ENCODE measurements around the gene ZNF611. TPM values are rescaled to one million over a fixed set of nuclear protein-coding genes. Genes with fewer than 3 reads are reported as not detected.

The ZNF611 gene
- total and polyA plus RNA-seq, 10 of the 15 experiments (the other 5 are each of a cell fraction or from before 2014, with no cell fraction given): 1.4 to 16.8 (median 7.6) TPM

DNA sequence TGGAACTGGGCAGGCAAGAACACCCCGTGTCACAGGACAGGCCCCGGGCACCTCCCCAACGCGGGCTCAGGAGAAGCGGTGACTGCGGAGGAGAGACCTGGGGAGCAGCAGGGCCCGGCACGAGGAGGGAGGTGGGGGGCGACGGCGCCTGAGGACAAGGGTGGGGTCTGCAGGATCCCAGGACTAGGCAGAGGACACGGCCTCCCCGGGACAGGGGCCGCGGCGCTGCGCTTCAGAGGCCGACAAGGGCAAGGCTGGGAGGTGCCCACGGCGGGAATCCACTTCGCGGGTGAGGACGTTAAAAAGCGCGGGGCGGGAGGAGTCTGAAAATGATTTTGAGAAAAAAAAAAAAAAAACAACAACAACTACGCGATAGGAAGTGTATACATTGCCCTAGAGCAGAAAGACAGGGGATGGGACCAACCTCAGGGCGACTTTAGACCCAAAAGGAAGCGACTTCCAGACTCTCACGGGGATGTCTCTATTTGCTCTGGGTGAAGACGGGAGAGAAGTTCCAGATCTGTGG lies 44.9 kb downstream of the ZNF611 start:
- Histone ChIP-seq H3K9me3 (replicated peaks; ENCODE audit: control insufficient read depth, insufficient read depth, low read length) (peaks cover 3% of the 10 kb centered on the region), H3K4me1 (ENCODE audit: control insufficient read depth, insufficient read depth, low read length) (peaks cover 7% of the 10 kb centered on the region), H3K36me3 (ENCODE audit: control insufficient read depth in 2 of 2, insufficient read depth in 2 of 2, low read length in 1 of 2) (no peaks in the 10 kb centered on the region), H4K20me1 (ENCODE audit: control insufficient read depth, insufficient read depth) (no peaks in the 10 kb centered on the region), H3K4me3 (peak overlapping the region; percentile 90), H3K9ac (ENCODE audit: control insufficient read depth, insufficient read depth, low read length) (peak overlapping the region; percentile 84), H3K4me2 (ENCODE audit: control insufficient read depth, insufficient read depth) (peak overlapping the region; percentile 89), H2AFZ (ENCODE audit: control insufficient read depth, low read depth, low read length) (peak overlapping the region; percentile 99), H3K79me2 (ENCODE audit: control insufficient read depth, insufficient read depth, low read length) (peaks cover 9% of the 10 kb centered on the region), H3K27ac (ENCODE audit: control insufficient read depth, insufficient read depth) (peak overlapping the region; percentile 88), H3K27me3 (replicated peaks in 1 of 2; ENCODE audit: control insufficient read depth in 2 of 2, insufficient read depth in 2 of 2, low read length in 1 of 2) (no peaks in the 10 kb centered on the region)
- SMC1A ChIA-PET (ENCODE audit: uncharacterized antibody, unreplicated experiment): interaction anchor here (1.9 kb wide), 1 partner anchor 16 kb away, joined by 4 read pairs; no protein-coding TSS in a partner anchor
- no peak for FAIRE-seq
- intact Hi-C loops (cut with micrococcal nuclease; ENCODE audit: unreplicated experiment): loop anchor here (5.0 kb wide), 3 partner anchors 42 to 97 kb away; partner anchors contain the start of gene ZNF600
- DNase-seq (ENCODE audit: low read depth, low spot score): no peak
- RAD21 ChIA-PET (ENCODE audit: unreplicated experiment): no interaction called here
- POLR2A ChIA-PET: no interaction called here
- in situ Hi-C loops (cut with MboI): no loop called here
- peak; percentile 37 for ATAC-seq
- CTCF ChIA-PET: interaction anchor here (0.7 kb wide), 1 partner anchor 486 kb away, joined by 3 read pairs; no protein-coding TSS in a partner anchor
- WGBS (ENCODE audit: insufficient coverage, insufficient replicate concordance, low lambda C conversion rate, missing lambda C conversion rate): 0% methylated on average over 19 of the region's 32 CpGs
- BruUV-seq (replicated peaks): no TSS peak
- TF ChIP-seq HDGF (IDR thresholded peaks at IDR 0.05) (no peak), IRF4 (IDR thresholded peaks at IDR 0.05; ENCODE audit: low read depth, low read length) (no peak), PML (IDR thresholded peaks at IDR 0.05; ENCODE audit: low read length) (no peak), CUX1 (IDR thresholded peaks at IDR 0.05; ENCODE audit: insufficient replicate concordance, low read depth, low read length) (no peak), RAD51 (IDR thresholded peaks at IDR 0.05) (no peak), ZNF384 (IDR thresholded peaks at IDR 0.05; ENCODE audit: borderline replicate concordance, low read depth, low read length) (no peak), CREM (IDR thresholded peaks at IDR 0.05; ENCODE audit: low read depth) (0 out of 2 replicates have a peak, but pooled peaks have one; percentile 18)
- TF ChIP-seq, protein P1, sequence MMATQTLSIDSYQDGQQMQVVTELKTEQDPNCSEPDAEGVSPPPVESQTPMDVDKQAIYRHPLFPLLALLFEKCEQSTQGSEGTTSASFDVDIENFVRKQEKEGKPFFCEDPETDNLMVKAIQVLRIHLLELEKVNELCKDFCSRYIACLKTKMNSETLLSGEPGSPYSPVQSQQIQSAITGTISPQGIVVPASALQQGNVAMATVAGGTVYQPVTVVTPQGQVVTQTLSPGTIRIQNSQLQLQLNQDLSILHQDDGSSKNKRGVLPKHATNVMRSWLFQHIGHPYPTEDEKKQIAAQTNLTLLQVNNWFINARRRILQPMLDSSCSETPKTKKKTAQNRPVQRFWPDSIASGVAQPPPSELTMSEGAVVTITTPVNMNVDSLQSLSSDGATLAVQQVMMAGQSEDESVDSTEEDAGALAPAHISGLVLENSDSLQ (IDR thresholded peaks at IDR 0.05): peak; percentile 76
- TF ChIP-seq, protein P2, sequence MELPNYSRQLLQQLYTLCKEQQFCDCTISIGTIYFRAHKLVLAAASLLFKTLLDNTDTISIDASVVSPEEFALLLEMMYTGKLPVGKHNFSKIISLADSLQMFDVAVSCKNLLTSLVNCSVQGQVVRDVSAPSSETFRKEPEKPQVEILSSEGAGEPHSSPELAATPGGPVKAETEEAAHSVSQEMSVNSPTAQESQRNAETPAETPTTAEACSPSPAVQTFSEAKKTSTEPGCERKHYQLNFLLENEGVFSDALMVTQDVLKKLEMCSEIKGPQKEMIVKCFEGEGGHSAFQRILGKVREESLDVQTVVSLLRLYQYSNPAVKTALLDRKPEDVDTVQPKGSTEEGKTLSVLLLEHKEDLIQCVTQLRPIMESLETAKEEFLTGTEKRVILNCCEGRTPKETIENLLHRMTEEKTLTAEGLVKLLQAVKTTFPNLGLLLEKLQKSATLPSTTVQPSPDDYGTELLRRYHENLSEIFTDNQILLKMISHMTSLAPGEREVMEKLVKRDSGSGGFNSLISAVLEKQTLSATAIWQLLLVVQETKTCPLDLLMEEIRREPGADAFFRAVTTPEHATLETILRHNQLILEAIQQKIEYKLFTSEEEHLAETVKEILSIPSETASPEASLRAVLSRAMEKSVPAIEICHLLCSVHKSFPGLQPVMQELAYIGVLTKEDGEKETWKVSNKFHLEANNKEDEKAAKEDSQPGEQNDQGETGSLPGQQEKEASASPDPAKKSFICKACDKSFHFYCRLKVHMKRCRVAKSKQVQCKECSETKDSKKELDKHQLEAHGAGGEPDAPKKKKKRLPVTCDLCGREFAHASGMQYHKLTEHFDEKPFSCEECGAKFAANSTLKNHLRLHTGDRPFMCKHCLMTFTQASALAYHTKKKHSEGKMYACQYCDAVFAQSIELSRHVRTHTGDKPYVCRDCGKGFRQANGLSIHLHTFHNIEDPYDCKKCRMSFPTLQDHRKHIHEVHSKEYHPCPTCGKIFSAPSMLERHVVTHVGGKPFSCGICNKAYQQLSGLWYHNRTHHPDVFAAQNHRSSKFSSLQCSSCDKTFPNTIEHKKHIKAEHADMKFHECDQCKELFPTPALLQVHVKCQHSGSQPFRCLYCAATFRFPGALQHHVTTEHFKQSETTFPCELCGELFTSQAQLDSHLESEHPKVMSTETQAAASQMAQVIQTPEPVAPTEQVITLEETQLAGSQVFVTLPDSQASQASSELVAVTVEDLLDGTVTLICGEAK (IDR thresholded peaks at IDR 0.05; ENCODE audit: borderline replicate concordance): no peak
- TF ChIP-seq, protein P3, sequence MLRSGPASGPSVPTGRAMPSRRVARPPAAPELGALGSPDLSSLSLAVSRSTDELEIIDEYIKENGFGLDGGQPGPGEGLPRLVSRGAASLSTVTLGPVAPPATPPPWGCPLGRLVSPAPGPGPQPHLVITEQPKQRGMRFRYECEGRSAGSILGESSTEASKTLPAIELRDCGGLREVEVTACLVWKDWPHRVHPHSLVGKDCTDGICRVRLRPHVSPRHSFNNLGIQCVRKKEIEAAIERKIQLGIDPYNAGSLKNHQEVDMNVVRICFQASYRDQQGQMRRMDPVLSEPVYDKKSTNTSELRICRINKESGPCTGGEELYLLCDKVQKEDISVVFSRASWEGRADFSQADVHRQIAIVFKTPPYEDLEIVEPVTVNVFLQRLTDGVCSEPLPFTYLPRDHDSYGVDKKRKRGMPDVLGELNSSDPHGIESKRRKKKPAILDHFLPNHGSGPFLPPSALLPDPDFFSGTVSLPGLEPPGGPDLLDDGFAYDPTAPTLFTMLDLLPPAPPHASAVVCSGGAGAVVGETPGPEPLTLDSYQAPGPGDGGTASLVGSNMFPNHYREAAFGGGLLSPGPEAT (IDR thresholded peaks at IDR 0.05; ENCODE audit: low read depth): no peak
